Osteoblast (primary cell): Measurements from ENCODE around the gene MSH4. TPM values are rescaled to one million over a fixed set of nuclear protein-coding genes. Genes with fewer than 3 reads are reported as not detected.

Experiments
- DNase-seq: peaks from one replicate; pipeline ENCODE4 v3.0.0; 2011; ENCODE audit warnings: low spot score, mixed read lengths; ENCODE audit not compliant: insufficient read length; ENCODE audit errors: missing footprints
- H2AFZ ChIP-seq: 2 replicates; pipeline ENCODE4 v1.6.0; 2011; ENCODE audit warnings: mild to moderate bottlenecking, low read length
- H3K27ac ChIP-seq: 2 replicates; pipeline ENCODE4 v1.5.1; 2011; ENCODE audit warnings: mild to moderate bottlenecking, low read depth, low read length, moderate library complexity
- H3K27me3 ChIP-seq: 2 replicates; pipeline ENCODE4 v1.6.0; 2012; ENCODE audit warnings: mild to moderate bottlenecking, control low read depth, inconsistent platforms, low read length, moderate library complexity; ENCODE audit not compliant: insufficient read depth
- H3K36me3 ChIP-seq: 2 replicates; pipeline ENCODE4 v1.5.1; 2011; ENCODE audit warnings: mild to moderate bottlenecking, low read length, control low read depth, moderate library complexity; ENCODE audit not compliant: insufficient read depth
- H3K4me1 ChIP-seq: 2 replicates; pipeline ENCODE4 v1.5.1; 2011; ENCODE audit warnings: mild to moderate bottlenecking, low read length, control low read depth, moderate library complexity; ENCODE audit not compliant: insufficient read depth
- H3K4me2 ChIP-seq: 2 replicates; pipeline ENCODE4 v1.6.0; 2011; ENCODE audit warnings: mild to moderate bottlenecking, low read length; ENCODE audit not compliant: insufficient read depth
- H3K4me3 ChIP-seq: fragments of 200-600 bp; sonication (generic); 3 replicates; pipeline ENCODE4 v1.5.1; 2012; ENCODE audit warnings: mild to moderate bottlenecking, low read length, inconsistent platforms; ENCODE audit not compliant: insufficient read depth
- H3K79me2 ChIP-seq: 2 replicates; pipeline ENCODE4 v1.6.0; 2012; ENCODE audit warnings: mild to moderate bottlenecking, low read length, control low read depth, inconsistent platforms; ENCODE audit not compliant: insufficient read depth
- H3K9me3 ChIP-seq: 2 replicates; pipeline ENCODE4 v1.5.1; 2011; ENCODE audit warnings: low read depth, low read length, control low read depth
- H4K20me1 ChIP-seq: 2 replicates; pipeline ENCODE4 v1.6.0; 2012; ENCODE audit warnings: mild to moderate bottlenecking, low read length, control low read depth; ENCODE audit not compliant: insufficient read depth
- total RNA-seq: library from RNA; depleted of rRNA; stranded (reverse); fragments of >200 nt; gene quantifications from 2 replicates; pipeline ENCODE4 v1.2.3, GENCODE V29; 2012
- TF ChIP-seq, protein P1 (sequence below): IDR thresholded peaks from 2 replicates; pipeline ENCODE4 v1.5.1; 2011; ENCODE audit warnings: mild to moderate bottlenecking, low read depth, low read length, moderate library complexity; ENCODE audit errors: extremely low read depth

MSH4 gene
- total RNA-seq, 1 donor, result under 0.01 TPM

- no peaks in the 10 kb centered on the region for H3K9me3 ChIP-seq
- no peaks in the 10 kb centered on the region for H4K20me1 ChIP-seq
- no peak overlapping the region for H3K4me3 ChIP-seq
- H3K27ac ChIP-seq, result no peak overlapping the region
- H2AFZ ChIP-seq, result no peak overlapping the region
- DNase-seq, result no peak
- no peaks in the 10 kb centered on the region for H3K27me3 ChIP-seq
- TF ChIP-seq, protein P1, sequence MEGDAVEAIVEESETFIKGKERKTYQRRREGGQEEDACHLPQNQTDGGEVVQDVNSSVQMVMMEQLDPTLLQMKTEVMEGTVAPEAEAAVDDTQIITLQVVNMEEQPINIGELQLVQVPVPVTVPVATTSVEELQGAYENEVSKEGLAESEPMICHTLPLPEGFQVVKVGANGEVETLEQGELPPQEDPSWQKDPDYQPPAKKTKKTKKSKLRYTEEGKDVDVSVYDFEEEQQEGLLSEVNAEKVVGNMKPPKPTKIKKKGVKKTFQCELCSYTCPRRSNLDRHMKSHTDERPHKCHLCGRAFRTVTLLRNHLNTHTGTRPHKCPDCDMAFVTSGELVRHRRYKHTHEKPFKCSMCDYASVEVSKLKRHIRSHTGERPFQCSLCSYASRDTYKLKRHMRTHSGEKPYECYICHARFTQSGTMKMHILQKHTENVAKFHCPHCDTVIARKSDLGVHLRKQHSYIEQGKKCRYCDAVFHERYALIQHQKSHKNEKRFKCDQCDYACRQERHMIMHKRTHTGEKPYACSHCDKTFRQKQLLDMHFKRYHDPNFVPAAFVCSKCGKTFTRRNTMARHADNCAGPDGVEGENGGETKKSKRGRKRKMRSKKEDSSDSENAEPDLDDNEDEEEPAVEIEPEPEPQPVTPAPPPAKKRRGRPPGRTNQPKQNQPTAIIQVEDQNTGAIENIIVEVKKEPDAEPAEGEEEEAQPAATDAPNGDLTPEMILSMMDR, result no peak
- H3K36me3 ChIP-seq, result no peaks in the 10 kb centered on the region
- no peaks in the 10 kb centered on the region for H3K79me2 ChIP-seq
- no peaks in the 10 kb centered on the region for H3K4me1 ChIP-seq
- H3K4me2 ChIP-seq, result no peak overlapping the region
These were observed 65.1 kb downstream of the MSH4 start for GRCh38 chr1:75861831-75862230.

DNA sequence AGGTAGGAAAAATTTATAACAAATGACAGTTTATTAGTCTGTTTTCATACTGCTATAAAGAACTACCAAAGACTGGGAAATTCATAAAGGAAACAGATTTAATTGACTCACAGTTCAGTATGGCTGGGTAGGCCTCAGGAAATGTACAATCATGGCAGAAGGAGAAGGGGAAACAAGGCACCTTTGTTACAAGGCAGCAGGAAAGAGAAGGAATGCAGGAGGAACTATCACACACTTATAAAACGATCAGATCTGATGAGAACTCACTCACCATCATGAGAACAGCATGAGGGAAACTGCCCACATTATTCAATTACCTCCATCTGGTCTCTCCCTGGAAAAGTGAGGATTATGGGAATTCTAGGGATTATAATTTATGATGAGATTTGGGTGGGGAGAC is 74.3 kb downstream of the MSH4 start:
- no peaks in the 10 kb centered on the region for H3K79me2 ChIP-seq
- no peak overlapping the region for H3K27ac ChIP-seq
- no peak for DNase-seq
- H3K4me1 ChIP-seq, result no peaks in the 10 kb centered on the region
- no peaks in the 10 kb centered on the region for H3K27me3 ChIP-seq
- H2AFZ ChIP-seq, result no peak overlapping the region
- no peaks in the 10 kb centered on the region for H3K9me3 ChIP-seq
- no peaks in the 10 kb centered on the region for H4K20me1 ChIP-seq
- no peak overlapping the region for H3K4me3 ChIP-seq
- TF ChIP-seq, protein P1, result no peak
- H3K4me2 ChIP-seq, result no peak overlapping the region
- no peaks in the 10 kb centered on the region for H3K36me3 ChIP-seq

DNA sequence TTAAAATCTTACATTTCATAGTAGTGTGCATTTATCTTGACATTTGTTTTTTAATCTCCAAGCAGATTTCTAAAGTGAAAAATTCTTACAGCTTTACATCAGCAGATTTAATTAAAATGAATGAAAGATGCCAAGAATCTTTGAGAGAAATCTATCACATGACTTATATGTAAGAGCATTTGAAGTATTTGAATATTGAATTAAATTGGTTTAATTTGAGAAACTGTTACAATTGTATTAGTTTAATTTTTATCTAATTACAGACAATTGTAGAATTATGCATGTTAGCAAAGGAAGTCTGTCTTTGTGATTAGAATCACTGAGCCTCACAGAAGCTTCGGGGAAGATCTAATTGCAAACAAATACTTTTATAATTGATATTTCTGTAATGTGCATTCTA is 83.3 kb downstream of the MSH4 start:
- H3K9me3 ChIP-seq, result no peaks in the 10 kb centered on the region
- H3K4me1 ChIP-seq, result no peaks in the 10 kb centered on the region
- TF ChIP-seq, protein P1, result no peak
- H3K79me2 ChIP-seq, result no peaks in the 10 kb centered on the region
- no peak overlapping the region for H3K4me2 ChIP-seq
- no peak overlapping the region for H3K27ac ChIP-seq
- DNase-seq, result no peak
- no peak overlapping the region for H3K4me3 ChIP-seq
- no peaks in the 10 kb centered on the region for H4K20me1 ChIP-seq
- H2AFZ ChIP-seq, result no peak overlapping the region
- H3K27me3 ChIP-seq, result no peaks in the 10 kb centered on the region
- no peaks in the 10 kb centered on the region for H3K36me3 ChIP-seq

GRCh38 chr1:75884437-75884836 is 87.8 kb downstream of the MSH4 start:
- no peak for DNase-seq
- no peak overlapping the region for H3K27ac ChIP-seq
- H3K27me3 ChIP-seq, result no peaks in the 10 kb centered on the region
- no peaks in the 10 kb centered on the region for H3K4me1 ChIP-seq
- H2AFZ ChIP-seq, result no peak overlapping the region
- TF ChIP-seq, protein P1, result no peak
- H3K4me3 ChIP-seq, result no peak overlapping the region
- no peaks in the 10 kb centered on the region for H3K79me2 ChIP-seq
- no peaks in the 10 kb centered on the region for H3K36me3 ChIP-seq
- H3K9me3 ChIP-seq, result no peaks in the 10 kb centered on the region
- H4K20me1 ChIP-seq, result no peaks in the 10 kb centered on the region
- H3K4me2 ChIP-seq, result no peak overlapping the region
